ENCODE data around the gene CD96.

The CD96 gene

GRCh38 chr3:111566844-111567243, 24.8 kb downstream of the CD96 start:
- no peak for DNase-seq (ENCODE audit: low spot score)

- no peak for DNase-seq (ENCODE audit: low spot score)
Measured at GRCh38 chr3:111568355-111568754, 26.4 kb downstream of the CD96 start.

GRCh38 chr3:111568911-111569310, 26.9 kb downstream of the CD96 start:
- no peak for DNase-seq (ENCODE audit: low spot score)

GRCh38 chr3:111570404-111571030, 28.5 kb downstream of the CD96 start:
- DNase-seq (ENCODE audit: low spot score) = no peak

- DNase-seq (ENCODE audit: low spot score) = no peak
Measured at GRCh38 chr3:111571282-111571681, 29.3 kb downstream of the CD96 start.

- no peak for DNase-seq (ENCODE audit: low spot score)
Measured at GRCh38 chr3:111571907-111572460, 30.0 kb downstream of the CD96 start.

GRCh38 chr3:111577113-111577512, 35.1 kb downstream of the CD96 start:
- DNase-seq (ENCODE audit: low spot score) = no peak

- DNase-seq (ENCODE audit: low spot score) = no peak
Measured at GRCh38 chr3:111577798-111578685, 36.0 kb downstream of the CD96 start.

GRCh38 chr3:111578867-111579266, 36.9 kb downstream of the CD96 start:
- DNase-seq (ENCODE audit: low spot score) = no peak

GRCh38 chr3:111579495-111579894, 37.5 kb downstream of the CD96 start:
- no peak for DNase-seq (ENCODE audit: low spot score)

GRCh38 chr3:111581403-111582119, 39.6 kb downstream of the CD96 start:
- DNase-seq (ENCODE audit: low spot score) = no peak

- no peak for DNase-seq (ENCODE audit: low spot score)
Measured at GRCh38 chr3:111582120-111582474, 40.1 kb downstream of the CD96 start.

GRCh38 chr3:111584744-111585143, 42.7 kb downstream of the CD96 start:
- DNase-seq (ENCODE audit: low spot score) = no peak

GRCh38 chr3:111585217-111585616, 43.2 kb downstream of the CD96 start:
- DNase-seq (ENCODE audit: low spot score) = no peak

GRCh38 chr3:111588527-111588926, 46.5 kb downstream of the CD96 start:
- DNase-seq (ENCODE audit: low spot score) = no peak

- no peak for DNase-seq (ENCODE audit: low spot score)
Measured at GRCh38 chr3:111589303-111590142, 47.5 kb downstream of the CD96 start.

GRCh38 chr3:111590143-111590491, 48.1 kb downstream of the CD96 start:
- DNase-seq (ENCODE audit: low spot score) = no peak

- no peak for DNase-seq (ENCODE audit: low spot score)
Measured at GRCh38 chr3:111591555-111591954, 49.6 kb downstream of the CD96 start.

GRCh38 chr3:111592143-111592542, 50.1 kb downstream of the CD96 start:
- DNase-seq (ENCODE audit: low spot score) = no peak

- DNase-seq (ENCODE audit: low spot score) = no peak
Measured at GRCh38 chr3:111592936-111593335, 50.9 kb downstream of the CD96 start.

- no peak for DNase-seq (ENCODE audit: low spot score)
Measured at GRCh38 chr3:111593666-111594065, 51.7 kb downstream of the CD96 start.

GRCh38 chr3:111594205-111594604, 52.2 kb downstream of the CD96 start:
- no peak for DNase-seq (ENCODE audit: low spot score)
